ENCODE measurements around the gene OR4K2.
"Not testable (repeated sequence)": the region's sequence is repeated elsewhere in the genome, so short reads cannot be mapped to it uniquely, and the experiment has no call there.

OR4K2 gene

GRCh38 chr14:19874842-19875241 is at the start of gene OR4K2:
OR4K2 (plus strand) TSS chr14:19875142; CDS start chr14:19876268, 1,126 bp downstream.
- H3K4me3 ChIP-seq (ENCODE audit: control insufficient read depth, low read depth, low read length) = no peak within 1 kb of the TSS
- no peak for DNase-seq (ENCODE audit: low read depth)
- TF ChIP-seq, protein P1, sequence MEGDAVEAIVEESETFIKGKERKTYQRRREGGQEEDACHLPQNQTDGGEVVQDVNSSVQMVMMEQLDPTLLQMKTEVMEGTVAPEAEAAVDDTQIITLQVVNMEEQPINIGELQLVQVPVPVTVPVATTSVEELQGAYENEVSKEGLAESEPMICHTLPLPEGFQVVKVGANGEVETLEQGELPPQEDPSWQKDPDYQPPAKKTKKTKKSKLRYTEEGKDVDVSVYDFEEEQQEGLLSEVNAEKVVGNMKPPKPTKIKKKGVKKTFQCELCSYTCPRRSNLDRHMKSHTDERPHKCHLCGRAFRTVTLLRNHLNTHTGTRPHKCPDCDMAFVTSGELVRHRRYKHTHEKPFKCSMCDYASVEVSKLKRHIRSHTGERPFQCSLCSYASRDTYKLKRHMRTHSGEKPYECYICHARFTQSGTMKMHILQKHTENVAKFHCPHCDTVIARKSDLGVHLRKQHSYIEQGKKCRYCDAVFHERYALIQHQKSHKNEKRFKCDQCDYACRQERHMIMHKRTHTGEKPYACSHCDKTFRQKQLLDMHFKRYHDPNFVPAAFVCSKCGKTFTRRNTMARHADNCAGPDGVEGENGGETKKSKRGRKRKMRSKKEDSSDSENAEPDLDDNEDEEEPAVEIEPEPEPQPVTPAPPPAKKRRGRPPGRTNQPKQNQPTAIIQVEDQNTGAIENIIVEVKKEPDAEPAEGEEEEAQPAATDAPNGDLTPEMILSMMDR (conservative IDR thresholded peaks at IDR 0.05; ENCODE audit: control insufficient read depth, insufficient read depth, low read depth, low read length) = no peak

GRCh38 chr14:19827626-19828244 is 47.2 kb upstream of the OR4K2 start:
- DNase-seq (ENCODE audit: low read depth); H3K4me3 ChIP-seq (ENCODE audit: control insufficient read depth, low read depth, low read length): not testable (repeated sequence)

- TF ChIP-seq, protein P1 (conservative IDR thresholded peaks at IDR 0.05; ENCODE audit: control insufficient read depth, insufficient read depth, low read depth, low read length) = no peak
- DNase-seq (ENCODE audit: low read depth) = no peak
- no peak overlapping the region for H3K4me3 ChIP-seq (ENCODE audit: control insufficient read depth, low read depth, low read length)
These were observed 46.6 kb upstream of the OR4K2 start for GRCh38 chr14:19828314-19828713.

DNA sequence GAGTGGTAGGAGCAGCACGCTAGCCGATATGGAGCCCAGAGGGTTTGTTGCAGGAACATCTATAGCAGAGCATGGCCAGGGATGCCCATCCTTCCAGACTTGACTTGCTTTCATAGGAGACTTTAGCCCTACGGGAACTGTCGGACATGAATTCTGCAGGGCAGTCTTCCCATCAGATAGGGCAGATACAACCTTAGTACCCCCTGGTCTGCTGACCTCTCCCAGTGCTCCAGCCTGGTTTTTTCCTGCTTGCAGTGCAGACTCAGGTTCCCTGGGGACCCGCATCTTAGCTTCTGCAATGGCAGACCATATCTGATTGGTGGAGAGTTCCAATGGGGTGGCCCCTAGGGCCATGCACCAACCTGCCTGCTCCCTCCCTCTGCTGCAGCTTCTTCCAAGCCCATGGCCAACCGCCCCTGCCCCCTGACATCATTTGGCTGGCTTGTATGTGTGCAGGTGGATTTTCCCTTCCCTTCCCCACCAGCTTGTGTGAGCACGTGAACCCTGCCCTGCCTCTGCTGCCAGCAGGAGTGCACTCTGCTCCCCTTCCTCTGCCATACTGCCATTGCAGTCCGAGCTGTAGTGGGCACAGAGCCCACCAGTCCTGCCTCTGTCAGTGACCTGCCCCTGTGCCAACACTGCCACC is 40.6 kb upstream of the OR4K2 start:
- DNase-seq (ENCODE audit: low read depth); H3K4me3 ChIP-seq (ENCODE audit: control insufficient read depth, low read depth, low read length): not testable (repeated sequence)

GRCh38 chr14:19838433-19838832 is 36.5 kb upstream of the OR4K2 start:
- TF ChIP-seq, protein P1 (conservative IDR thresholded peaks at IDR 0.05; ENCODE audit: control insufficient read depth, insufficient read depth, low read depth, low read length) = no peak
- DNase-seq (ENCODE audit: low read depth) = no peak
- no peak overlapping the region for H3K4me3 ChIP-seq (ENCODE audit: control insufficient read depth, low read depth, low read length)

- peak; percentile 8 for DNase-seq (ENCODE audit: low read depth)
- TF ChIP-seq, protein P1 (conservative IDR thresholded peaks at IDR 0.05; ENCODE audit: control insufficient read depth, insufficient read depth, low read depth, low read length) = no peak
- no peak overlapping the region for H3K4me3 ChIP-seq (ENCODE audit: control insufficient read depth, low read depth, low read length)
These were observed 23.6 kb upstream of the OR4K2 start for GRCh38 chr14:19851365-19851764.

DNA sequence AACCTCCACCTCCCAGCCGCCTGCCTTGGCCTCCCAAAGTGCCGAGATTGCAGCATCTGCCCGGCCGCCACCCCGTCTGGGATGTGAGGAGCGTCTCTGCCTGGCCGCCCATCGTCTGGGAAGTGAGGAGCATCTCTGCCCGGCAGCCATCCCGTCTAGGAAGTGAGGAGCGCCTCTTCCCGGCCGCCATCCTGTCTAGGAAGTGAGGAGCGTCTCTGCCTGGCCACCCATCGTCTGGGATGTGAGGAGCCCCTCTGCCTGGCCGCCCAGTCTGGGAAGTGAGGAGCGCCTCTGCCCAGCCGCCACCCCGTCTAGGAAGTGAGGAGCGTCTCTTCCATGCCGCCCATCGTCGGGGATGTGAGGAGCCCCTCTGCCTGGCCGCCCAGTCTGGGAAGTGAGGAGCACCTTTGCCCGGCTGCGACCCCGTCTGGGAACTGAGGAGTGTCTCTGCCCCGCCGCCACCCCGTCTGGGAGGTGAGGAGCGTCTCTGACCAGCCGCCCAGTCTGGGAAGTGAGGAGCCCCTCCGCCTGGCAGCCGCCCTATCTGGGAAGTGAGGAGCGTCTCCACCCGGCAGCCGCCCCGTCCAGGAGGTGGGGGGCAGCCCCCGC is 8.8 kb upstream of the OR4K2 start:
- H3K4me3 ChIP-seq (ENCODE audit: control insufficient read depth, low read depth, low read length); DNase-seq (ENCODE audit: low read depth): not testable (repeated sequence)

DNA sequence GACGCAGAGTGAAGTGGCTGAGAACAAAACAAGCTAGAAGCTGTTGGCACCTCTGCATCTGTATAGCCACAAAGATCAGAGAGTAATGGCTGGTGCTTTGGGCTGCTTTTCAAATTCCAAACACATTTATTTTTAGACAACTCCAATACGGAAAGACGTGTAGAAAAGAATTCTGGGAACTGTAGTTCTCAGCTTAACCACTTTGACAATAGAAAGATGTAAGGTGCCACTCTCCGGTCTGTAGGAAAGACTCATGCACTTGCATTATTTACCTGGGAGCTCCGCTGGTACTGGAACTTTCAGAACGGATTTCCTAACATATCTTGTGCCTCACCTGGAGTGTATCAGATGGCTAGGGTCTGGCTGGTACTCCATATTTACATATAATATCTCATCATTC is 1.8 kb upstream of the OR4K2 start:
- H3K4me3 ChIP-seq (ENCODE audit: control insufficient read depth, low read depth, low read length) = no peak overlapping the region
- TF ChIP-seq, protein P1 (conservative IDR thresholded peaks at IDR 0.05; ENCODE audit: control insufficient read depth, insufficient read depth, low read depth, low read length) = no peak
- no peak for DNase-seq (ENCODE audit: low read depth)
